ENCODE results near the gene VPS26C. TPM values are rescaled to one million over a fixed set of nuclear protein-coding genes. Genes with fewer than 3 reads are reported as not detected.
"Not testable (repeated sequence)": the region's sequence is repeated elsewhere in the genome, so short reads cannot be mapped to it uniquely, and the experiment has no call there.

VPS26C gene
- total and polyA plus RNA-seq, 10 donors = 17.0 to 76.9 (median 50.6) TPM

- H3K27me3 ChIP-seq (replicated peaks in 1 of 7) = no peaks in the 10 kb centered on the region
- 43 to 86% (median 47%) methylated on average over 5 of the region's 5 CpGs for WGBS, 5 donors
- H3K9me3 ChIP-seq = no peaks in the 10 kb centered on the region
- no peaks in the 10 kb centered on the region for H3K36me3 ChIP-seq
- no peak overlapping the region for H3K4me3 ChIP-seq
- TF ChIP-seq CTCF (IDR thresholded peaks at IDR 0.05 in 8 of 11, conservative IDR thresholded peaks at IDR 0.05 in 3 of 11) (no peak), POLR2AphosphoS5 (IDR thresholded peaks at IDR 0.05) (peak in 1 of 3 donors; percentile 38)
- H3K4me1 ChIP-seq = peaks cover 0 to 17% (median 2%) of the 10 kb centered on the region in 6 donors
- H3K27ac ChIP-seq = peak overlapping the region in 6 of 8 donors; percentile 18 to 55 (median 29)
- no peak for DNase-seq
- intact Hi-C loops (cut with DNase I; ENCODE audit: low total_unique reads) = no loop called here
These were observed 27.5 kb upstream of the VPS26C start for GRCh38 chr21:37294679-37295078.

GRCh38 chr21:37292941-37293340 is 25.8 kb upstream of the VPS26C start:
- WGBS, 5 donors = 31 to 44% (median 39%) methylated on average over 3 of the region's 3 CpGs
- TF ChIP-seq POLR2A (IDR thresholded peaks at IDR 0.05) (no peak), CTCF (IDR thresholded peaks at IDR 0.05 in 8 of 11, conservative IDR thresholded peaks at IDR 0.05 in 3 of 11) (no peak), POLR2AphosphoS5 (IDR thresholded peaks at IDR 0.05) (no peak)

GRCh38 chr21:37292041-37292440 is 24.9 kb upstream of the VPS26C start:
- Histone ChIP-seq H3K9me3 (no peaks in the 10 kb centered on the region), H3K27me3 (replicated peaks in 1 of 7) (no peaks in the 10 kb centered on the region), H3K27ac (no peak overlapping the region), H3K36me3 (no peaks in the 10 kb centered on the region), H3K4me3 (no peak overlapping the region), H3K4me1 (peaks cover 0 to 17% (median 2%) of the 10 kb centered on the region in 6 donors)
- TF ChIP-seq CTCF (IDR thresholded peaks at IDR 0.05 in 8 of 11, conservative IDR thresholded peaks at IDR 0.05 in 3 of 11) (no peak), POLR2AphosphoS5 (IDR thresholded peaks at IDR 0.05) (no peak), POLR2A (IDR thresholded peaks at IDR 0.05) (no peak)
- WGBS, 5 donors = 54 to 94% (median 70%) methylated on average over 1 of the region's 1 CpG
- intact Hi-C loops (cut with DNase I; ENCODE audit: low total_unique reads) = no loop called here
- DNase-seq = no peak

More at GRCh38 chr21:37292941-37293340, 25.8 kb upstream of the VPS26C start:
- no peaks in the 10 kb centered on the region for H3K27me3 ChIP-seq (replicated peaks in 1 of 7)
- intact Hi-C loops (cut with DNase I; ENCODE audit: low total_unique reads) = no loop called here
- H3K27ac ChIP-seq = peak overlapping the region in 1 of 8 donors; percentile 13
- H3K4me1 ChIP-seq = peaks cover 0 to 17% (median 2%) of the 10 kb centered on the region in 6 donors
- H3K36me3 ChIP-seq = no peaks in the 10 kb centered on the region
- H3K4me3 ChIP-seq = no peak overlapping the region
- no peaks in the 10 kb centered on the region for H3K9me3 ChIP-seq
- no peak for DNase-seq

- intact Hi-C loops (cut with DNase I; ENCODE audit: low total_unique reads); H3K27me3 ChIP-seq (replicated peaks in 1 of 7); H3K4me1 ChIP-seq; H3K9me3 ChIP-seq; H3K36me3 ChIP-seq; H3K4me3 ChIP-seq; H3K27ac ChIP-seq; DNase-seq: not testable (repeated sequence)
- WGBS, 5 donors = 93 to 98% (median 97%) methylated on average over 4 to 38 of the region's 38 CpGs
These were observed 16.1 kb upstream of the VPS26C start for GRCh38 chr21:37283191-37283710.

- H3K27me3 ChIP-seq (replicated peaks in 1 of 7); H3K27ac ChIP-seq; H3K36me3 ChIP-seq; DNase-seq; H3K9me3 ChIP-seq; intact Hi-C loops (cut with DNase I; ENCODE audit: low total_unique reads); H3K4me3 ChIP-seq; H3K4me1 ChIP-seq: not testable (repeated sequence)
- 65 to 91% (median 88%) methylated on average over 9 to 10 of the region's 10 CpGs for WGBS, 5 donors
These were observed 15.5 kb upstream of the VPS26C start for GRCh38 chr21:37282602-37283001.
